ENCODE results near the gene TTC23.

The TTC23 gene

GRCh38 chr15:99098991-99099390, 150.4 kb downstream of the TTC23 start:
- Histone ChIP-seq H3K27ac (ENCODE audit: poor library complexity, severe bottlenecking) (no peak overlapping the region), H3K9me3 (ENCODE audit: severe bottlenecking) (no peaks in the 10 kb centered on the region), H3K4me1 (ENCODE audit: insufficient read depth, poor library complexity, severe bottlenecking) (no peaks in the 10 kb centered on the region), H3K4me3 (ENCODE audit: severe bottlenecking) (no peak overlapping the region), H3K27me3 (ENCODE audit: insufficient read depth, poor library complexity, severe bottlenecking) (no peaks in the 10 kb centered on the region), H3K36me3 (ENCODE audit: low read depth) (no peaks in the 10 kb centered on the region)
- ATAC-seq (ENCODE audit: low read depth) (no peak), DNase-seq (ENCODE audit: low spot score) (no peak)
- no peak for TF ChIP-seq CTCF (IDR thresholded peaks at IDR 0.05; ENCODE audit: poor library complexity, severe bottlenecking)

GRCh38 chr15:99098426-99098825, 151.0 kb downstream of the TTC23 start:
- H3K27me3 ChIP-seq (ENCODE audit: insufficient read depth, poor library complexity, severe bottlenecking) = no peaks in the 10 kb centered on the region
- no peak overlapping the region for H3K4me3 ChIP-seq (ENCODE audit: severe bottlenecking)
- no peaks in the 10 kb centered on the region for H3K36me3 ChIP-seq (ENCODE audit: low read depth)
- no peaks in the 10 kb centered on the region for H3K9me3 ChIP-seq (ENCODE audit: severe bottlenecking)
- ATAC-seq (ENCODE audit: low read depth) = no peak
- H3K27ac ChIP-seq (ENCODE audit: poor library complexity, severe bottlenecking) = no peak overlapping the region
- no peak for TF ChIP-seq CTCF (IDR thresholded peaks at IDR 0.05; ENCODE audit: poor library complexity, severe bottlenecking)
- no peaks in the 10 kb centered on the region for H3K4me1 ChIP-seq (ENCODE audit: insufficient read depth, poor library complexity, severe bottlenecking)
- DNase-seq (ENCODE audit: low spot score) = no peak

- Histone ChIP-seq H3K27ac (ENCODE audit: poor library complexity, severe bottlenecking) (no peak overlapping the region), H3K4me3 (ENCODE audit: severe bottlenecking) (no peak overlapping the region), H3K36me3 (ENCODE audit: low read depth) (no peaks in the 10 kb centered on the region), H3K4me1 (ENCODE audit: insufficient read depth, poor library complexity, severe bottlenecking) (no peaks in the 10 kb centered on the region), H3K9me3 (ENCODE audit: severe bottlenecking) (no peaks in the 10 kb centered on the region), H3K27me3 (ENCODE audit: insufficient read depth, poor library complexity, severe bottlenecking) (no peaks in the 10 kb centered on the region)
- ATAC-seq (ENCODE audit: low read depth) (no peak), DNase-seq (ENCODE audit: low spot score) (no peak)
- TF ChIP-seq CTCF (IDR thresholded peaks at IDR 0.05; ENCODE audit: poor library complexity, severe bottlenecking) = no peak
Observed at GRCh38 chr15:99097441-99098410, 151.7 kb downstream of the TTC23 start.

GRCh38 chr15:99096894-99097426, 152.4 kb downstream of the TTC23 start:
- ATAC-seq (ENCODE audit: low read depth) (peak; percentile 53), DNase-seq (ENCODE audit: low spot score) (no peak)
- Histone ChIP-seq H3K27me3 (ENCODE audit: insufficient read depth, poor library complexity, severe bottlenecking) (no peaks in the 10 kb centered on the region), H3K4me3 (ENCODE audit: severe bottlenecking) (no peak overlapping the region), H3K36me3 (ENCODE audit: low read depth) (no peaks in the 10 kb centered on the region), H3K9me3 (ENCODE audit: severe bottlenecking) (no peaks in the 10 kb centered on the region), H3K27ac (ENCODE audit: poor library complexity, severe bottlenecking) (no peak overlapping the region), H3K4me1 (ENCODE audit: insufficient read depth, poor library complexity, severe bottlenecking) (no peaks in the 10 kb centered on the region)
- no peak for TF ChIP-seq CTCF (IDR thresholded peaks at IDR 0.05; ENCODE audit: poor library complexity, severe bottlenecking)
